Neural cell (in vitro differentiated cells): ENCODE measurements around the gene SLC7A1. TPM values are rescaled to one million over a fixed set of nuclear protein-coding genes. Genes with fewer than 3 reads are reported as not detected.

ENCODE experiments used
- H2AFZ ChIP-seq: fragments of 200-600, 300-800 bp; sonication (generic), shearing (Covaris generic); 2 replicates; pipeline ENCODE4 v1.6.0; 2014; ENCODE audit warnings: low read depth, mild to moderate bottlenecking, antibody characterized with exemption, low read length, moderate library complexity
- H3F3A ChIP-seq: fragments of 200-600 bp; shearing (Covaris generic); 2 replicates; pipeline ENCODE4 v1.6.1; 2016; ENCODE audit warnings: mild to moderate bottlenecking, moderate library complexity, mixed read lengths, antibody characterized with exemption, low read length; ENCODE audit not compliant: insufficient read depth, poor library complexity, severe bottlenecking
- H3K27ac ChIP-seq: fragments of 200-600, 300-800 bp; sonication (generic), shearing (Covaris generic); 2 replicates; pipeline ENCODE4 v1.5.1; 2014; ENCODE audit warnings: mild to moderate bottlenecking, low read length, moderate library complexity
- H3K27me3 ChIP-seq: fragments of 300-800, 200-600 bp; sonication (generic), shearing (Covaris generic); 2 replicates; pipeline ENCODE4 v1.6.0; 2014; ENCODE audit warnings: mild to moderate bottlenecking, low read depth, low read length, moderate library complexity; ENCODE audit not compliant: insufficient read depth
- H3K36me3 ChIP-seq: fragments of 300-800, 200-600 bp; sonication (generic), shearing (Covaris generic); 2 replicates; pipeline ENCODE4 v1.5.1; 2014; ENCODE audit warnings: mild to moderate bottlenecking, antibody characterized with exemption, low read length, moderate library complexity; ENCODE audit not compliant: insufficient read depth
- H3K4me2 ChIP-seq: fragments of 300-800, 200-600 bp; sonication (generic), shearing (Covaris generic); 2 replicates; pipeline ENCODE4 v1.6.0; 2014; ENCODE audit warnings: mild to moderate bottlenecking, low read length
- H3K4me3 ChIP-seq: fragments of 300-800, 200-600 bp; sonication (generic), shearing (Covaris generic); 2 replicates; pipeline ENCODE4 v1.5.1; 2014; ENCODE audit warnings: mild to moderate bottlenecking, low read length, moderate library complexity
- H3K79me2 ChIP-seq: fragments of 200-600 bp; shearing (Covaris generic); replicated peaks from 2 replicates; pipeline ENCODE4 v1.6.0; 2014; ENCODE audit warnings: mild to moderate bottlenecking, low read length, moderate library complexity; ENCODE audit not compliant: insufficient read depth
- H3K9ac ChIP-seq: fragments of 300-800, 200-600 bp; sonication (generic), shearing (Covaris generic); 2 replicates; pipeline ENCODE4 v1.6.1; 2016; ENCODE audit warnings: mild to moderate bottlenecking, low read length, mixed read lengths
- H3K9me2 ChIP-seq: fragments of 200-600 bp; shearing (Covaris generic); 2 replicates; pipeline ENCODE4 v1.6.1; 2016; ENCODE audit warnings: mild to moderate bottlenecking, low read length, mixed read lengths; ENCODE audit not compliant: insufficient read depth
- H3K9me3 ChIP-seq: fragments of 200-600, 300-800 bp; sonication (generic), shearing (Covaris generic); 2 replicates; pipeline ENCODE4 v1.6.1; 2016; ENCODE audit warnings: mild to moderate bottlenecking, mixed run types, low read length, moderate library complexity, mixed read lengths
- H4K20me1 ChIP-seq: fragments of 200-600 bp; shearing (Covaris generic); 2 replicates; pipeline ENCODE4 v1.6.1; 2016; ENCODE audit warnings: mild to moderate bottlenecking, mixed run types; ENCODE audit not compliant: insufficient read depth
- CTCF ChIP-seq: fragments of 450-650 bp; IDR thresholded peaks from 2 replicates; pipeline ENCODE4 v1.5.1; 2014; ENCODE audit warnings: antibody characterized with exemption, mild to moderate bottlenecking, moderate library complexity; ENCODE audit not compliant: poor library complexity, severe bottlenecking
- EP300 ChIP-seq: fragments of 450-650 bp; conservative IDR thresholded peaks from 2 replicates; pipeline ENCODE4 v1.6.1; 2014; ENCODE audit warnings: antibody characterized with exemption, mild to moderate bottlenecking, moderate library complexity; ENCODE audit not compliant: poor library complexity, severe bottlenecking
- EZH2 ChIP-seq: fragments of 200-600, 300-800 bp; shearing (Covaris generic), sonication (generic); IDR thresholded peaks from 2 replicates; pipeline ENCODE4 v1.6.1; 2014; ENCODE audit warnings: antibody characterized with exemption, low read length, borderline replicate concordance, mild to moderate bottlenecking; ENCODE audit not compliant: insufficient read depth, poor library complexity, severe bottlenecking
- MXI1 ChIP-seq: fragments of 450-650 bp; conservative IDR thresholded peaks from 2 replicates; pipeline ENCODE4 v1.6.1; 2014; ENCODE audit warnings: antibody characterized with exemption, mild to moderate bottlenecking; ENCODE audit not compliant: poor library complexity, severe bottlenecking
- POLR2AphosphoS5 ChIP-seq: IDR thresholded peaks from 2 replicates; pipeline ENCODE4 v1.6.1; 2012
- RAD21 ChIP-seq: fragments of 450-650 bp; conservative IDR thresholded peaks from 2 replicates; pipeline ENCODE4 v1.6.1; 2014; ENCODE audit warnings: antibody characterized with exemption, mild to moderate bottlenecking, moderate library complexity
- SMC3 ChIP-seq: fragments of 450-650 bp; conservative IDR thresholded peaks from 2 replicates; pipeline ENCODE4 v1.6.1; 2014; ENCODE audit warnings: antibody characterized with exemption, mild to moderate bottlenecking, moderate library complexity; ENCODE audit not compliant: poor library complexity
- TAF1 ChIP-seq: IDR thresholded peaks from 2 replicates; pipeline ENCODE4 v1.6.1; 2012; ENCODE audit warnings: low read depth
- polyA plus RNA-seq: library from polyadenylated mRNA; depleted of rRNA; stranded (reverse); fragments of >200 nt; gene quantifications from 2 replicates; pipeline ENCODE4 v1.2.3, GENCODE V29; 2014
- TF ChIP-seq, protein P1 (sequence below): IDR thresholded peaks from 2 replicates; pipeline ENCODE4 v1.6.1; 2012; ENCODE audit warnings: borderline replicate concordance

SLC7A1 gene
- polyA plus RNA-seq, 1 donor from 2014 or later: 2.6 TPM

DNA sequence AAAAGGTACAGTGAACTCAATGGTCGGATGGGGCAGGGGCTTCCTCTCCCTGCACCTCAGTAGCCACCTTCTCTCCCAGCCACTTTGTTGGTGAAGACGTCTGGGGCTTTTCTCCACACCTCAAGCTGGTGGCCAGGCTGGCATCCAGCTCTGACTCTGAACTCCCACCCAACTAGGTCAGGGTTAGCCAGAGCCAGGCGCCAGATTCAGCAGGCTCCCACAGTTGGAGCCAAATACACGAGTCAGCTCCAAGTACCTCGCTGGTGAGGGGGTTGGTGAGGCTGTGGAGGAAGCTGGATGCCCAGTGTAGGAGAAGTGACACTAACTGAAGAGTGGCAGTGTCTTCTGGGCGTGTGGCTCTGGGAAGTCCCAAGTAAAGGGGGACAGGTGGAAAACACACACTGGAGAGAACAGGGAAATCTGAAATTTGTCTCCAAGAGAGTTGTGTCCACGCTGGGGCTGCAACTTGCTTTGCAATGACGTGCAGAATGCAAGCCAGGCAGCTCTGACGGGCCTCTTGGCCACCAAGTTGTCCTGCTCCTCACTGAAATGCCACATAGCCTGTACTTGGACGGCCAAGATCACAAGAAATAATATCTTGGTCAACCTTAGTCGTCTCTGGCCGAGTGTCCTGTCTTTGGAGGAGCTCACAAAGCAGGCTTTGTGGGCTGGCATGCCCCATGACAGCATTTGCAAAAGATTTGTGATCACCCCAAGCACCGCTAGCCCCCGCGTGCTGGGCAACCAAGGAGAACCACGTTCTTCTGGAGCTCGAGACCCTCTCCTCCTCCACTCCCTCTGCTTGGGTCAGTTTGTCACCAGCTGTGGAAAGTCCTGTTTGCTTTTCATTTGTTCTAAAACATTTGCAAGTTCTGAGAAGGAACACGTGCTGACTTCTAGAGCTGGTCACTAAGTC, 18.1 kb downstream of the SLC7A1 start:
- Histone ChIP-seq H3K4me2 (no peak overlapping the region), H3K9ac (no peak overlapping the region), H3K4me3 (no peak overlapping the region)

GRCh38 chr13:29576581-29576980, 18.9 kb downstream of the SLC7A1 start:
- no peak overlapping the region for H3K9ac ChIP-seq
- H4K20me1 ChIP-seq: no peaks in the 10 kb centered on the region
- H3K4me3 ChIP-seq: no peak overlapping the region
- no peaks in the 10 kb centered on the region for H3K79me2 ChIP-seq
- no peak overlapping the region for H2AFZ ChIP-seq
- no peaks in the 10 kb centered on the region for H3K9me3 ChIP-seq
- no peaks in the 10 kb centered on the region for H3F3A ChIP-seq
- H3K4me2 ChIP-seq: no peak overlapping the region
- H3K27me3 ChIP-seq: no peaks in the 10 kb centered on the region
- no peaks in the 10 kb centered on the region for H3K36me3 ChIP-seq
- no peak overlapping the region for H3K27ac ChIP-seq
- H3K9me2 ChIP-seq: no peaks in the 10 kb centered on the region
- TF ChIP-seq, protein P1, sequence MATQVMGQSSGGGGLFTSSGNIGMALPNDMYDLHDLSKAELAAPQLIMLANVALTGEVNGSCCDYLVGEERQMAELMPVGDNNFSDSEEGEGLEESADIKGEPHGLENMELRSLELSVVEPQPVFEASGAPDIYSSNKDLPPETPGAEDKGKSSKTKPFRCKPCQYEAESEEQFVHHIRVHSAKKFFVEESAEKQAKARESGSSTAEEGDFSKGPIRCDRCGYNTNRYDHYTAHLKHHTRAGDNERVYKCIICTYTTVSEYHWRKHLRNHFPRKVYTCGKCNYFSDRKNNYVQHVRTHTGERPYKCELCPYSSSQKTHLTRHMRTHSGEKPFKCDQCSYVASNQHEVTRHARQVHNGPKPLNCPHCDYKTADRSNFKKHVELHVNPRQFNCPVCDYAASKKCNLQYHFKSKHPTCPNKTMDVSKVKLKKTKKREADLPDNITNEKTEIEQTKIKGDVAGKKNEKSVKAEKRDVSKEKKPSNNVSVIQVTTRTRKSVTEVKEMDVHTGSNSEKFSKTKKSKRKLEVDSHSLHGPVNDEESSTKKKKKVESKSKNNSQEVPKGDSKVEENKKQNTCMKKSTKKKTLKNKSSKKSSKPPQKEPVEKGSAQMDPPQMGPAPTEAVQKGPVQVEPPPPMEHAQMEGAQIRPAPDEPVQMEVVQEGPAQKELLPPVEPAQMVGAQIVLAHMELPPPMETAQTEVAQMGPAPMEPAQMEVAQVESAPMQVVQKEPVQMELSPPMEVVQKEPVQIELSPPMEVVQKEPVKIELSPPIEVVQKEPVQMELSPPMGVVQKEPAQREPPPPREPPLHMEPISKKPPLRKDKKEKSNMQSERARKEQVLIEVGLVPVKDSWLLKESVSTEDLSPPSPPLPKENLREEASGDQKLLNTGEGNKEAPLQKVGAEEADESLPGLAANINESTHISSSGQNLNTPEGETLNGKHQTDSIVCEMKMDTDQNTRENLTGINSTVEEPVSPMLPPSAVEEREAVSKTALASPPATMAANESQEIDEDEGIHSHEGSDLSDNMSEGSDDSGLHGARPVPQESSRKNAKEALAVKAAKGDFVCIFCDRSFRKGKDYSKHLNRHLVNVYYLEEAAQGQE: no peak
- no peak for TF ChIP-seq EP300
- no peak for TF ChIP-seq TAF1
- TF ChIP-seq SMC3: no peak
- no peak for TF ChIP-seq MXI1
- TF ChIP-seq RAD21: no peak
- TF ChIP-seq POLR2AphosphoS5: no peak
- TF ChIP-seq CTCF: no peak

More for the DNA sequence above, 18.1 kb downstream of the SLC7A1 start:
- no peaks in the 10 kb centered on the region for H3K9me2 ChIP-seq
- H3K9me3 ChIP-seq: no peaks in the 10 kb centered on the region
- H3K27ac ChIP-seq: no peak overlapping the region
- no peaks in the 10 kb centered on the region for H3K36me3 ChIP-seq
- no peaks in the 10 kb centered on the region for H3K27me3 ChIP-seq
- no peak for TF ChIP-seq CTCF
- no peak for TF ChIP-seq SMC3
- no peak for TF ChIP-seq MXI1
- no peak for TF ChIP-seq TAF1
- TF ChIP-seq POLR2AphosphoS5: no peak
- TF ChIP-seq, protein P1: no peak
- no peak for TF ChIP-seq EP300
- TF ChIP-seq EZH2: no peak
- no peak for TF ChIP-seq RAD21
- no peaks in the 10 kb centered on the region for H3F3A ChIP-seq
- no peak overlapping the region for H2AFZ ChIP-seq
- no peaks in the 10 kb centered on the region for H3K79me2 ChIP-seq
- no peaks in the 10 kb centered on the region for H4K20me1 ChIP-seq
